DND-41 (cell line): ENCODE measurements around the gene PDE4B.
A peak's percentile ranks its signal among the peaks of the same experiment; 100 is the strongest.

Source experiments
- ATAC-seq: fragments of 200-7000 bp; cut with Tn5 transposase; 3 replicates; pipeline ENCODE4 v1.9.1; 2021; ENCODE audit warnings: low read depth; ENCODE audit not compliant: insufficient read depth
- DNase-seq: peaks from one replicate; pipeline ENCODE4 v3.0.0-alpha.2; 2020
- H2AFZ ChIP-seq: 2 replicates; pipeline ENCODE4 v1.6.0; 2012; ENCODE audit warnings: low read depth, low read length
- H3K27ac ChIP-seq: 2 replicates; pipeline ENCODE4 v1.5.1; 2012; ENCODE audit warnings: low read length, inconsistent platforms
- H3K27me3 ChIP-seq: fragments of 200-600 bp; sonication (generic); 2 replicates; pipeline ENCODE4 v1.6.0; 2012; ENCODE audit warnings: low read length, mild to moderate bottlenecking, inconsistent platforms; ENCODE audit not compliant: insufficient read depth, poor library complexity
- H3K36me3 ChIP-seq: 2 replicates; pipeline ENCODE4 v1.5.1; 2012; ENCODE audit warnings: low read length, inconsistent platforms; ENCODE audit not compliant: insufficient read depth
- H3K4me1 ChIP-seq: 2 replicates; pipeline ENCODE4 v1.5.1; 2012; ENCODE audit warnings: mild to moderate bottlenecking, low read length; ENCODE audit not compliant: insufficient read depth
- H3K4me2 ChIP-seq: 2 replicates; pipeline ENCODE4 v1.6.0; 2012; ENCODE audit warnings: mild to moderate bottlenecking, moderate library complexity, low read length, inconsistent platforms; ENCODE audit not compliant: insufficient read depth
- H3K4me3 ChIP-seq, 2 experiments: fragments of 200-600 bp in 1 of 2; shearing (Covaris generic) in 1 of 2; 2 replicates each; pipeline ENCODE4 v1.5.1; 2012 to 2016; ENCODE audit warnings: inconsistent platforms in 2 of 2, low read length in 2 of 2, mild to moderate bottlenecking in 2 of 2, low read depth in 1 of 2, moderate library complexity in 1 of 2
- H3K79me2 ChIP-seq: 2 replicates; pipeline ENCODE4 v1.6.0; 2012; ENCODE audit warnings: low read length, inconsistent platforms; ENCODE audit not compliant: insufficient read depth
- H3K9ac ChIP-seq: 2 replicates; pipeline ENCODE4 v1.6.0; 2012; ENCODE audit warnings: low read depth, mild to moderate bottlenecking, inconsistent platforms, low read length, moderate library complexity
- H3K9me3 ChIP-seq: 2 replicates; pipeline ENCODE4 v1.5.1; 2012; ENCODE audit warnings: low read length, moderate library complexity, mild to moderate bottlenecking, inconsistent platforms; ENCODE audit not compliant: insufficient read depth, severe bottlenecking
- H4K20me1 ChIP-seq: 2 replicates; pipeline ENCODE4 v1.6.0; 2012; ENCODE audit warnings: low read length; ENCODE audit not compliant: insufficient read depth
- EZH2 ChIP-seq: IDR thresholded peaks from 3 replicates; pipeline ENCODE4 v1.6.1; 2012; ENCODE audit warnings: borderline replicate concordance, low read depth, mild to moderate bottlenecking, moderate library complexity, low read length, inconsistent platforms; ENCODE audit not compliant: severe bottlenecking
- TF ChIP-seq, protein P1 (sequence below): IDR thresholded peaks from 2 replicates; pipeline ENCODE4 v1.5.1; 2012; ENCODE audit warnings: borderline replicate concordance, low read length, moderate library complexity, mild to moderate bottlenecking; ENCODE audit not compliant: poor library complexity, severe bottlenecking; ENCODE audit errors: extremely low read depth

The PDE4B gene

DNA sequence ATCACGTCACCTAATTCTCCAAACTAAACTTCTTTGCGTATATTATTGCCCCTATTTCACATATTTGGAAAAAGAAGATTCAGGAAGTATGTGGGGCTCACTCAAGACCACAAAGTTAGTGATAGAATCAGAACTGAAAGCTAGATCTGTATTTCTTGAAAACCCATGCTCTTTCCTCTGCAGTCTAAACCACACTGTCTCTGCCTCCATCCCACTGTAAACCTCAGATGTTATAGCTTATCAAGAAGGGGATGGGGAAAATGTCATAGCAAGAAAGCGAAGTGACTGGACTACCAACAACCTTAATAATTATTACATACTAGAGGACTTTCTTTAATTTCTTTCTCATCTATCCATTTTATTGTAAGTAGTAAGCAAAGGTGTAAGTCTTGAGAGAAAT lies 483.5 kb downstream of the PDE4B start:
- H3K4me2 ChIP-seq, result no peak overlapping the region; the same call in 1 of the 2 replicates
- DNase-seq (peak; percentile 7), ATAC-seq (peak; percentile 95)
- no peak overlapping the region for H3K4me3 ChIP-seq
- H4K20me1 ChIP-seq, result no peaks in the 10 kb centered on the region
- no peaks in the 10 kb centered on the region for H3K36me3 ChIP-seq
- peaks cover 11% of the 10 kb centered on the region for H3K27me3 ChIP-seq
- no peaks in the 10 kb centered on the region for H3K9me3 ChIP-seq
- H3K9ac ChIP-seq, result no peak overlapping the region
- no peak for TF ChIP-seq EZH2
- TF ChIP-seq, protein P1, sequence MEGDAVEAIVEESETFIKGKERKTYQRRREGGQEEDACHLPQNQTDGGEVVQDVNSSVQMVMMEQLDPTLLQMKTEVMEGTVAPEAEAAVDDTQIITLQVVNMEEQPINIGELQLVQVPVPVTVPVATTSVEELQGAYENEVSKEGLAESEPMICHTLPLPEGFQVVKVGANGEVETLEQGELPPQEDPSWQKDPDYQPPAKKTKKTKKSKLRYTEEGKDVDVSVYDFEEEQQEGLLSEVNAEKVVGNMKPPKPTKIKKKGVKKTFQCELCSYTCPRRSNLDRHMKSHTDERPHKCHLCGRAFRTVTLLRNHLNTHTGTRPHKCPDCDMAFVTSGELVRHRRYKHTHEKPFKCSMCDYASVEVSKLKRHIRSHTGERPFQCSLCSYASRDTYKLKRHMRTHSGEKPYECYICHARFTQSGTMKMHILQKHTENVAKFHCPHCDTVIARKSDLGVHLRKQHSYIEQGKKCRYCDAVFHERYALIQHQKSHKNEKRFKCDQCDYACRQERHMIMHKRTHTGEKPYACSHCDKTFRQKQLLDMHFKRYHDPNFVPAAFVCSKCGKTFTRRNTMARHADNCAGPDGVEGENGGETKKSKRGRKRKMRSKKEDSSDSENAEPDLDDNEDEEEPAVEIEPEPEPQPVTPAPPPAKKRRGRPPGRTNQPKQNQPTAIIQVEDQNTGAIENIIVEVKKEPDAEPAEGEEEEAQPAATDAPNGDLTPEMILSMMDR, result no peak
- H2AFZ ChIP-seq, result no peak overlapping the region
- no peak overlapping the region for H3K27ac ChIP-seq
- H3K79me2 ChIP-seq, result no peaks in the 10 kb centered on the region
- H3K4me1 ChIP-seq, result peaks cover 22% of the 10 kb centered on the region

DNA sequence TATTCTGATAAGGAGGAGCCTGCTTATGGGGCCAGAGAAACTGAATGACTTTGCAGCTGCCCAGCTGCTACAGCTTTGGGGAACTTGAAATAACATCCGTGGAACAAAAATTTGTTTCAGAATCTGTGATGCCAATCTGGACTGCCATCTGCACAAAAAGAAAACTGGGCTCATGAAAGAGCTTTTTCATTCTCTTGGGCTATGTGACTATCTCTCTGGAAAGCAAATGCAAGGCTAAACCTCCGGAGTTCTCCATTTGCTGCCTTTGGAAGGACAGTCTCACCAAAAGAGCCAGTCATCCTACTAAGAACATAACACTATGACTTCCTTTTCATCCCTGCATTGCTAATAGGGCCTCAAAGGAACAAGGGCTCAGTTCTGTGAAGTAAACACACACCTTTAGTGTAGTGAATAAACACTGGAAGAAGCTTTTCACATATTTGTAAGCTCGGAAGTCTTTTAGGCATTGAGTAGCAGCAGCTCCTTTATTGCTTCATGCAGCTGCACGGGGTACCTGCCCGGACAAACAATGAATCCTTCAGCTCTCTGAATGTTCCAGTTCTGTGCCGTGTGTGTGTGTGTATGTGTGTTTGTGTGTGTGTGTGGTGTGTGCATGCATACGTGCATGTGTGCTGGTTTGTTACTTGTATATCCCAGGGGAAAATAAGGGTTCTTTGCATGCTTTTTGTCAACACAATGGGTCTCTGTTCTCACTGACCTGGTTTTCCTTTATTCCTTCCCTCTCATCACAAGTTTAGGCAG lies 485.7 kb downstream of the PDE4B start:
- peaks cover 22% of the 10 kb centered on the region for H3K4me1 ChIP-seq

GRCh38 chr1:66281808-66282207 lies 489.1 kb downstream of the PDE4B start:
- Histone ChIP-seq H4K20me1 (no peaks in the 10 kb centered on the region), H3K4me3 (no peak overlapping the region), H3K27ac (no peak overlapping the region), H3K9me3 (no peaks in the 10 kb centered on the region), H3K36me3 (no peaks in the 10 kb centered on the region), H3K4me2 (no peak overlapping the region), H2AFZ (no peak overlapping the region), H3K27me3 (no peaks in the 10 kb centered on the region), H3K4me1 (peaks cover 3% of the 10 kb centered on the region; the same call in 1 of the 2 replicates), H3K9ac (no peak overlapping the region), H3K79me2 (no peaks in the 10 kb centered on the region)
- DNase-seq, result no peak
- no peak for TF ChIP-seq EZH2
- TF ChIP-seq, protein P1, result no peak
- no peak for ATAC-seq

More for the DNA sequence above, 485.7 kb downstream of the PDE4B start:
- H3K79me2 ChIP-seq, result no peaks in the 10 kb centered on the region
- no peak overlapping the region for H3K4me2 ChIP-seq
- no peak overlapping the region for H3K4me3 ChIP-seq
- no peaks in the 10 kb centered on the region for H3K36me3 ChIP-seq
- no peak for TF ChIP-seq EZH2
- TF ChIP-seq, protein P1, result no peak
- H2AFZ ChIP-seq, result no peak overlapping the region
- H4K20me1 ChIP-seq, result no peaks in the 10 kb centered on the region
- H3K9ac ChIP-seq, result no peak overlapping the region
- DNase-seq (no peak), ATAC-seq (no peak)
- H3K9me3 ChIP-seq, result no peaks in the 10 kb centered on the region
- H3K27me3 ChIP-seq, result peaks cover 11% of the 10 kb centered on the region
- no peak overlapping the region for H3K27ac ChIP-seq
